K562 (cell line): ENCODE data around the gene COQ8A. TPM values are rescaled to one million over a fixed set of nuclear protein-coding genes. Genes with fewer than 3 reads are reported as not detected.
A peak's percentile ranks its signal among the peaks of the same experiment; 100 is the strongest.

Source experiments
- ATAC-seq: fragments of 200-7000 bp; cut with Tn5 transposase; 3 replicates; pipeline ENCODE4 v1.9.1; 2020; ENCODE audit warnings: moderate library complexity
- BruUV-seq: library from RNA; stranded (reverse); fragments of 400-500 nt; replicated peaks from 2 replicates; lab custom pipeline; 2021; lab: Mats Ljungman, UMichigan
- CTCF ChIA-PET: fragments of 300-600 bp; formaldehyde crosslinking; extraction: SDS; loops from one replicate; lab custom pipeline; 2021; ENCODE audit warnings: low intra/inter-chr PET ratio; lab: Yijun Ruan, JAX
- POLR2A ChIA-PET: fragments of 300-600, 350-650 bp; sonication (Branson Sonifier 250); formaldehyde crosslinking; extraction: SDS; loops from one replicate; lab custom pipeline; 2021; ENCODE audit warnings: antibody characterized with exemption, inconsistent platforms; lab: Yijun Ruan, JAX
- DNase-seq, 4 experiments: peaks; one replicate each; pipeline versions ENCODE4 v3.0.0 to v3.0.0-alpha.2; 2011 to 2018; ENCODE audit warnings: low spot score in 3 of 4, mixed read lengths in 3 of 4; ENCODE audit errors: extremely low read depth in 1 of 4
- FAIRE-seq: peaks from 2 replicates; lab custom pipeline; 2011; peaks lifted over from hg19 to GRCh38; lab: Jason Lieb, UNC
- H2AFZ ChIP-seq: 2 replicates; pipeline ENCODE4 v1.6.0; 2011; ENCODE audit warnings: low read depth, low read length, control low read depth, inconsistent platforms
- H3K27ac ChIP-seq: fragments of 200-600 bp; 3 replicates; pipeline ENCODE4 v1.8.0; 2011; ENCODE audit warnings: low read depth, mild to moderate bottlenecking, control low read depth, inconsistent platforms, low read length, moderate library complexity, mixed read lengths; ENCODE audit errors: extremely low read depth
- H3K27me3 ChIP-seq, 2 experiments: fragments of 300-600 bp in 1 of 2; 2 replicates in 1 of 2; 3 replicates in 1 of 2; pipeline versions ENCODE4 v1.6.0 to v1.8.0; 2011; ENCODE audit warnings: inconsistent platforms in 2 of 2, low read length in 2 of 2, mild to moderate bottlenecking in 1 of 2, mixed read lengths in 1 of 2, moderate library complexity in 1 of 2; ENCODE audit not compliant: control insufficient read depth in 2 of 2, insufficient read depth in 2 of 2
- H3K36me3 ChIP-seq: fragments of 300-600 bp; 3 replicates; pipeline ENCODE4 v1.8.0; 2011; ENCODE audit warnings: mild to moderate bottlenecking, low read length, inconsistent platforms; ENCODE audit not compliant: control insufficient read depth, insufficient read depth
- H3K4me1 ChIP-seq, 2 experiments: fragments of 200-600 bp in 1 of 2; replicated peaks in 1 of 2; 2 replicates in 1 of 2; 3 replicates in 1 of 2; pipeline versions ENCODE4 v1.5.1 to v1.8.0; 2011; ENCODE audit warnings: inconsistent platforms in 2 of 2, low read length in 2 of 2, mild to moderate bottlenecking in 1 of 2, mixed read lengths in 1 of 2, moderate library complexity in 1 of 2; ENCODE audit not compliant: control insufficient read depth in 2 of 2, insufficient read depth in 2 of 2
- H3K4me2 ChIP-seq: 2 replicates; pipeline ENCODE4 v1.6.1; 2011; ENCODE audit warnings: low read length, control low read depth, inconsistent platforms, mixed read lengths; ENCODE audit not compliant: insufficient read depth
- H3K4me3 ChIP-seq: fragments of 200-600 bp; sonication (generic), shearing (Covaris generic); 2 replicates; pipeline ENCODE4 v1.5.1; 2016; ENCODE audit warnings: control low read depth, inconsistent platforms
- H3K79me2 ChIP-seq: fragments of 200-600 bp; 3 replicates; pipeline ENCODE4 v1.8.0; 2011; ENCODE audit warnings: low read length, inconsistent platforms; ENCODE audit not compliant: control insufficient read depth, insufficient read depth
- H3K9ac ChIP-seq, 2 experiments: 2 replicates each; pipeline versions ENCODE4 v1.6.0 to v1.6.1; 2011; ENCODE audit warnings: low read depth in 2 of 2, low read length in 2 of 2, control low read depth in 1 of 2, inconsistent platforms in 1 of 2, mild to moderate bottlenecking in 1 of 2, mixed read lengths in 1 of 2; ENCODE audit not compliant: insufficient read depth in 1 of 2
- H3K9me1 ChIP-seq: one replicate; pipeline ENCODE4 v1.6.0; 2011; ENCODE audit warnings: inconsistent platforms, mild to moderate bottlenecking, low read length, moderate library complexity; ENCODE audit not compliant: control insufficient read depth, insufficient read depth
- H3K9me3 ChIP-seq: replicated peaks from 2 replicates; pipeline ENCODE4 v1.5.1; 2011; ENCODE audit warnings: low read depth, low read length, inconsistent platforms; ENCODE audit not compliant: control insufficient read depth, insufficient read depth
- H4K20me1 ChIP-seq: replicated peaks from 2 replicates; pipeline ENCODE4 v1.6.1; 2011; ENCODE audit warnings: low read length, inconsistent platforms, mixed read lengths; ENCODE audit not compliant: control insufficient read depth, insufficient read depth
- BDP1 ChIP-seq: IDR thresholded peaks from 3 replicates; pipeline ENCODE4 v1.6.1; 2011; ENCODE audit not compliant: insufficient read length, insufficient read depth
- FOXA1 ChIP-seq: fragments of 450-650 bp; IDR thresholded peaks from 2 replicates; pipeline ENCODE4 v1.6.1; 2016; ENCODE audit warnings: mild to moderate bottlenecking, borderline replicate concordance
- FOXK1 ChIP-seq: sonication (generic); formaldehyde crosslinking; IDR thresholded peaks from 2 replicates; pipeline ENCODE4 v1.8.0; 2022; ENCODE audit warnings: missing genetic modification reagents, mild to moderate bottlenecking, borderline replicate concordance
- HMG20B ChIP-seq: fragments of 250-450 bp; sonication (Bioruptor Pico); IDR thresholded peaks from 2 replicates; pipeline ENCODE4 v1.5.0; 2021; ENCODE audit warnings: mild to moderate bottlenecking
- JUN ChIP-seq, 2 experiments: sonication (generic) in 1 of 2; formaldehyde crosslinking in 1 of 2; IDR thresholded peaks; 2 replicates each; pipeline versions ENCODE4 v1.6.1 to v1.8.0; 2012 to 2022; ENCODE audit warnings: borderline replicate concordance in 2 of 2, mild to moderate bottlenecking in 2 of 2, improper control_type of control experiment in 1 of 2, low read depth in 1 of 2, low read length in 1 of 2, missing genetic modification reagents in 1 of 2
- NCOA4 ChIP-seq: fragments of 450-650 bp; IDR thresholded peaks from 2 replicates; pipeline ENCODE4 v1.6.1; 2018; ENCODE audit warnings: mild to moderate bottlenecking; ENCODE audit not compliant: partially characterized antibody
- PHB ChIP-seq: fragments of 250-450 bp; sonication (Bioruptor Pico); IDR thresholded peaks from 2 replicates; pipeline ENCODE4 v1.5.0; 2021
- POU5F1 ChIP-seq: fragments of 150-350 bp; IDR thresholded peaks from 2 replicates; pipeline ENCODE4 v1.6.1; 2014; ENCODE audit warnings: borderline replicate concordance, low read length, low read depth, mild to moderate bottlenecking; ENCODE audit not compliant: partially characterized antibody
- SPI1 ChIP-seq: IDR thresholded peaks from 2 replicates; pipeline ENCODE4 v1.6.1; 2011; ENCODE audit warnings: low read depth, low read length, control low read depth, borderline replicate concordance
- SUPT5H ChIP-seq: fragments of 450-650 bp; IDR thresholded peaks from 2 replicates; pipeline ENCODE4 v1.6.1; 2016
- ZNF134 ChIP-seq: fragments of 250-450 bp; sonication (Bioruptor Pico); conservative IDR thresholded peaks from 2 replicates; pipeline ENCODE4 v1.4.0; 2020
- ZNF408 ChIP-seq: fragments of 250-450 bp; sonication (Bioruptor Pico); IDR thresholded peaks from 2 replicates; pipeline ENCODE4 v1.4.0; 2020; ENCODE audit warnings: low read depth, mild to moderate bottlenecking, moderate library complexity
- ZNF592 ChIP-seq: fragments of 450-650 bp; IDR thresholded peaks from 2 replicates; pipeline ENCODE4 v1.6.1; 2017; ENCODE audit warnings: antibody characterized with exemption, mild to moderate bottlenecking
- WGBS: fragments of 100-300 bp; shearing (Covaris generic); methylation state at CpG from one replicate; pipeline ENCODE4 v1.1.6; 2016; ENCODE audit warnings: low coverage, mixed read lengths; ENCODE audit not compliant: insufficient coverage; ENCODE audit errors: missing lambda C conversion rate; 5-methylcytosine and 5-hydroxymethylcytosine counted together
- in situ Hi-C: fragments of 300-500 bp; cut with MboI; formaldehyde crosslinking; loops from 4 replicates; pipeline ENCODE4 v1.15.0; 2018; ENCODE audit warnings: inconsistent platforms, mixed read lengths
- intact Hi-C: fragments of 100-400 bp; cut with micrococcal nuclease; formaldehyde crosslinking; loops from 2 replicates; pipeline ENCODE4 v1.14.2; 2022
- polyA plus RNA-seq, 8 experiments: library from polyadenylated mRNA; depleted of rRNA in 4 of 8; stranded (reverse) in 5 of 8; unstranded in 3 of 8; fragments of >200 nt; fragmentation: Nextera tagmentation in 2 of 8; fragmentation: Illumina TruSeq in 1 of 8; extraction: Ambion mirVana in 2 of 8; extraction: Trizol in 1 of 8; gene quantifications; 2 replicates each; pipeline versions ENCODE4 v1.2.1 to v1.2.3, GENCODE V29; 2011 to 2014; ENCODE audit warnings: inconsistent platforms in 1 of 8, missing spikeins in 1 of 8
- total RNA-seq, 7 experiments: library from RNA; depleted of rRNA in 6 of 7; stranded (reverse); fragments of >200 nt in 6 of 7; fragmentation: Illumina TruSeq in 2 of 7; extraction: Trizol in 2 of 7; gene quantifications; 2 replicates each; pipeline versions ENCODE4 v1.2.1 to v1.2.3, GENCODE V29; 2011 to 2021; ENCODE audit warnings: low replicate concordance in 1 of 7

Gene COQ8A
- total and polyA plus RNA-seq, 9 of the 15 experiments (the other 6 are each of a cell fraction or from before 2014, with no cell fraction given) = 2.6 to 54.3 (median 32.4) TPM

GRCh38 chr1:226919995-226920394, 20.1 kb upstream of the COQ8A start:
- FAIRE-seq = no peak
- Histone ChIP-seq H3K27me3 (no peaks in the 10 kb centered on the region), H3K4me1 (peaks cover 0 to 6% of the 10 kb centered on the region in 2 experiments; a peak in 2 of 5 replicates), H3K9me3 (no peaks in the 10 kb centered on the region), H3K4me2 (no peak overlapping the region), H3K79me2 (no peaks in the 10 kb centered on the region), H2AFZ (peak overlapping the region; percentile 28; the same call in 1 of the 2 replicates), H3K4me3 (no peak overlapping the region), H3K9ac (no peak overlapping the region), H4K20me1 (no peaks in the 10 kb centered on the region), H3K9me1 (no peaks in the 10 kb centered on the region), H3K36me3 (no peaks in the 10 kb centered on the region), H3K27ac (no peak overlapping the region)
- ATAC-seq = no peak
- intact Hi-C loops (loop anchor here (10.0 kb wide), 1 partner anchor 305 kb away; no protein-coding TSS in a partner anchor), in situ Hi-C loops (loop anchor here (10.0 kb wide), 1 partner anchor 515 kb away; no protein-coding TSS in a partner anchor)
- 36% methylated on average over 1 of the region's 1 CpG for WGBS
- ChIA-PET POLR2A (interaction anchor here (0.7 to 1.2 kb wide), 4 partner anchors 10 to 1047 kb away, joined by 3 to 5 read pairs (median 4); no protein-coding TSS in a partner anchor), CTCF (no interaction called here)
- DNase-seq = no peak
- no TSS peak for BruUV-seq
- TF ChIP-seq ZNF408 (CRISPR knock-in tag) (no peak), ZNF592 (no peak), ZNF134 (CRISPR knock-in tag) (no peak), BDP1 (no peak), NCOA4 (no peak), SPI1 (no peak), HMG20B (CRISPR knock-in tag) (no peak), SUPT5H (no peak), PHB (no peak), POU5F1 (no peak), FOXA1 (no peak), FOXK1 (CRISPR knock-in tag) (no peak), JUN (IDR thresholded peaks at IDR 0.05; ENCODE audit: borderline replicate concordance, low read depth, low read length) (no peak), JUN (CRISPR knock-in tag; IDR thresholded peaks at IDR 0.05; ENCODE audit: borderline replicate concordance) (no peak)
